ENCODE results near the gene LETMD1.

LETMD1 gene

DNA sequence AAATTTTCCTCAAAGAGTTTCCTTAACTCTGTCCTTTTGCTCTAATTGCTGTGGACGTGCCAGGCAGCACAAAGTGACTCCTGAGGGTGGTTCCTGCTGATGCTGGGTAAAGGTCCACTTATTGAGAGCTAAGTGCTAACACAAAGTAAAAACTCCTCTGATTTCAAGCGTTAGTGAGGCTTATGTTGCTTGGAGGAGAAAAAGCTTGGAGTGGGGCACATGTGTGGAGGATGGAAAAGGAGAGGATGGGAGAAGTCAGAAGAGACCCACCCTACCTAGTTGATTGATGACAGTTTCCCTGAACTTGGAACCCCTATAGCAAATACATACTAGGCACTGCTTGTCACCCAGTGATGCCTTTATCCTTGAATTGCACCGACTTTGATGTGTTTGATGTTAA is 11.8 kb upstream of the LETMD1 start:
- H3K4me3 ChIP-seq (ENCODE audit: low read depth, low read length), result no peak overlapping the region
- TF ChIP-seq, protein P1, sequence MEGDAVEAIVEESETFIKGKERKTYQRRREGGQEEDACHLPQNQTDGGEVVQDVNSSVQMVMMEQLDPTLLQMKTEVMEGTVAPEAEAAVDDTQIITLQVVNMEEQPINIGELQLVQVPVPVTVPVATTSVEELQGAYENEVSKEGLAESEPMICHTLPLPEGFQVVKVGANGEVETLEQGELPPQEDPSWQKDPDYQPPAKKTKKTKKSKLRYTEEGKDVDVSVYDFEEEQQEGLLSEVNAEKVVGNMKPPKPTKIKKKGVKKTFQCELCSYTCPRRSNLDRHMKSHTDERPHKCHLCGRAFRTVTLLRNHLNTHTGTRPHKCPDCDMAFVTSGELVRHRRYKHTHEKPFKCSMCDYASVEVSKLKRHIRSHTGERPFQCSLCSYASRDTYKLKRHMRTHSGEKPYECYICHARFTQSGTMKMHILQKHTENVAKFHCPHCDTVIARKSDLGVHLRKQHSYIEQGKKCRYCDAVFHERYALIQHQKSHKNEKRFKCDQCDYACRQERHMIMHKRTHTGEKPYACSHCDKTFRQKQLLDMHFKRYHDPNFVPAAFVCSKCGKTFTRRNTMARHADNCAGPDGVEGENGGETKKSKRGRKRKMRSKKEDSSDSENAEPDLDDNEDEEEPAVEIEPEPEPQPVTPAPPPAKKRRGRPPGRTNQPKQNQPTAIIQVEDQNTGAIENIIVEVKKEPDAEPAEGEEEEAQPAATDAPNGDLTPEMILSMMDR (IDR thresholded peaks at IDR 0.05; ENCODE audit: low read depth, low read length), result no peak

DNA sequence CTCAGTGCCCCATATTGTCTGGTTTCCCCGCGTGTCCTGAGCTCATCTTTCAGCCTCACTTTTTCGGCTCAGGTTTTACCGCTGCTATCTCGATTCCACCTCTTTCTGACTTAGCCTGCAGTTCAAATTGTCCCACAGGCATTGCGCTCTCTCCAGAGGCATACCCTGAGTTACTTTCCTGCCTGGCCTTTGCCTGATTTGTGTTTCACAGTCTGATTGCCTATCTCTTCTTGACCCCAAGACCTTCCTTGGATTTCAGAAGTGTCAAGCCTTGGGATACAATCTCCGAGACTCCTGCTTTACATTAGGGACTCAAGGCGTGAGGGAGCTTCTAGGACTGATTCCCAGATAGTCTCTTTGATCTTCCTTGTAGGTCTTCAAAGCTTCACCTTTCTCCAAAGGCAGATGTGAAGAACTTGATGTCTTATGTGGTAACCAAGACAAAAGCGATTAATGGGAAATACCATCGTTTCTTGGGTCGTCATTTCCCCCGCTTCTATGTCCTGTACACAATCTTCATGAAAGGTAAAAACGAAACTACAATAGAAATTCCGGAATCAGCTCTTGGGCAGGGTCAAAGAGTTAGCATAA is 629 bp downstream of the LETMD1 start:
- TF ChIP-seq, protein P1 (IDR thresholded peaks at IDR 0.05; ENCODE audit: low read depth, low read length), result no peak
- H3K4me3 ChIP-seq (ENCODE audit: low read depth, low read length), result peak overlapping the region; percentile 92

DNA sequence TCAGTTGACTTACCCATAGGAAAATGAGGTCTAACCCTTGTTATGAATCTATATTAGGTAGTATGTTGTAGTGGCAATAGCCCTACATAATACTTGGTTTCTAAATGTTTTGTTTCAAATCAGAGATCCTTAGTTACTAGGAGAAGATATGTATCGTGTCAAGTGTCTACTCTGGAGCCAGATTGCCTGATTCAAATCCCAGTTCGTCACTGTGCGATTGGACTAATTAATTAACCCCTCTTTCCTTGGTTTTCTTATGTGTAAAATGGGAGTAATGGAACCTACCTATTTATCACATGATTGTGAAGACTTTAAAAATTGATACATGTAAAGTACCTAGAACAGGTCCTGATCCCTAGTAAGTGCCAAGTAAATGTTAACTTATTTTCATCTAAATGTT is 1.4 kb downstream of the LETMD1 start:
- H3K4me3 ChIP-seq (ENCODE audit: low read depth, low read length), result peak overlapping the region; percentile 92; the same call in 1 of the 2 replicates
- TF ChIP-seq, protein P1 (IDR thresholded peaks at IDR 0.05; ENCODE audit: low read depth, low read length), result no peak

DNA sequence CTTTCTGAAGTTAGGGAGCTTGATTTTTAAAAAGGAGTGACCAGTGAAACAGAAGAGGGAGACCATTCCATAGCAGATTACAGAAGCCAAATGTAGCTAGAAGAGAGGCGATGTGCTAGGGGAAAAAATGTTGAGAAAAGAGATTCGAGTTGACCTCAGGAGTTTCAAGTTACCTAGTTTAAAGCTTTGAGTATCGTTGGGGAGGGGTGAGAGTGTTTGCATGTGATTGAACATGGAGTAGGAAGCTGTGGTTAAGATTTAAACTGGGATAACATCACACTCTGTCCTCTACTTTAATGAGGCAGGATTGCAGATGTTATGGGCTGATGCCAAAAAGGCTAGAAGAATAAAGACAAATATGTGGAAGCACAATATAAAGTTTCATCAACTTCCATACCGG is 3.7 kb downstream of the LETMD1 start:
- H3K4me3 ChIP-seq (ENCODE audit: low read depth, low read length), result no peak overlapping the region
- TF ChIP-seq, protein P1 (IDR thresholded peaks at IDR 0.05; ENCODE audit: low read depth, low read length), result no peak

DNA sequence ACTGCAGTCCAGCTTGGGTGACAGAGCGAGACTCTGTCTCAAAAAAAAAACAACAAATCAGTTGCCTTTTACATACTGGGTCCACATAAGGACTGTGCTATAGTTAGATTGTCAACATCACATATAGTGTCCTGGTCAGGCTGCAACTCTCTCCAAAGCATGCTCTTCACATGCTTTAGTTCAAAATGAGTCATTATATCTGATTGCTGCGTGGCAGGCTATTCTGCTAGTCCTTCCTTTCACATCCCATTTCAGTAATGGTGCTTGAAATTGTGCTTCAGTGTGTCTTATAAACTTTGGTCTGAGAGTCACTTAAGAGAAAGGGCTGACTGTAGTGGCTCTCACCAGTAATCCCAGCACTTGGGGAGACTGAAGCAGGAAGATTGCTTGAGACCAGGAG is 6.9 kb downstream of the LETMD1 start:
- H3K4me3 ChIP-seq (ENCODE audit: low read depth, low read length), result no peak overlapping the region

DNA sequence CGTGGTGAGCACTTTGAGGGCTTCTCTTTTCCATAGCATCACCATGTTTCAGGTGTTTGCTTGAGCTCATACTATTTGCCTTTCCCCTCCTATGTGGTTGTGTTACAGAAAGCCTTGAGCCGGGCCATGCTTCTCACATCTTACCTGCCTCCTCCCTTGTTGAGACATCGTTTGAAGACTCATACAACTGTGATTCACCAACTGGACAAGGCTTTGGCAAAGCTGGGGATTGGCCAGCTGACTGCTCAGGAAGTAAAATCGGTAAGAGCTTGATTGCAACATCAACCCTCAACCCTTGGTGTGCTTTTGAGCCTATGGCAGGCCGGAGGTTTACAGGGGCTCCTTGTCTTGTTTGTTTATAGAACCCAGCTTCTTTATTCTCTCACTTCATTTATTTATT is 8.1 kb downstream of the LETMD1 start:
- no peak overlapping the region for H3K4me3 ChIP-seq (ENCODE audit: low read depth, low read length)
- TF ChIP-seq, protein P1 (IDR thresholded peaks at IDR 0.05; ENCODE audit: low read depth, low read length), result no peak

More for the DNA sequence above, 6.9 kb downstream of the LETMD1 start:
- TF ChIP-seq, protein P1 (IDR thresholded peaks at IDR 0.05; ENCODE audit: low read depth, low read length), result no peak

DNA sequence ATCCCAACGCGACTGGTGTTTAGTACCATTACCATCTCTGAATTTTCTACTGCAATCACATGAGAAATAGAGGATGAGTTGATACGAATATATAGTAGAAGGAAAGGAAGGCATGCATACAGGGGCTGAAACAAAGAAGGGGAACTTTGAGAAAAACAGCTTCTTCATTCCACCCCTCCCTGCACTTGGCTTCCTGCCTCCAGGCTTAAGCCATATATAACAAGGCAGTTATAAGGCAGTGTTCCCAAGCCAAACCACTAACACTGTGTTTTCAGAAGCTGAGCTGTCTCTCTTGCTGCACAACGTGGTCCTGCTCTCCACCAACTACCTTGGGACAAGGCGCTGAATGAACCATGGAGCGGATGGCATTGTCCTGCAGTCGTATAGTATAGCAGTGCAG is 11.0 kb downstream of the LETMD1 start:
- no peak overlapping the region for H3K4me3 ChIP-seq (ENCODE audit: low read depth, low read length)
- TF ChIP-seq, protein P1 (IDR thresholded peaks at IDR 0.05; ENCODE audit: low read depth, low read length), result no peak

All from WI38 (cell line).